HL-60 (cell line): ENCODE data around the gene TEX29.

ENCODE experiments used
- DNase-seq, 2 experiments: peaks; one replicate each; pipeline ENCODE4 v3.0.0-alpha.2; 2010 to 2020; ENCODE audit warnings: low read depth in 1 of 2, low spot score in 1 of 2
- H3K27ac ChIP-seq: fragments of 250-450 bp; sonication (Bioruptor Pico); replicated peaks from 2 replicates; pipeline ENCODE4 v1.5.1; 2020; ENCODE audit warnings: mild to moderate bottlenecking, moderate library complexity
- H3K27me3 ChIP-seq: fragments of 250-450 bp; sonication (Bioruptor Pico); 2 replicates; pipeline ENCODE4 v1.5.1; 2021; ENCODE audit warnings: mild to moderate bottlenecking, moderate library complexity; ENCODE audit not compliant: insufficient read depth, poor library complexity, severe bottlenecking
- H3K4me3 ChIP-seq: replicated peaks from 2 replicates; pipeline ENCODE4 v1.5.1; 2011; ENCODE audit warnings: mild to moderate bottlenecking, control low read depth, low read length; ENCODE audit not compliant: insufficient read depth
- GABPA ChIP-seq: IDR thresholded peaks from 2 replicates; pipeline ENCODE4 v1.6.1; 2012; ENCODE audit warnings: low read depth
- POLR2AphosphoS5 ChIP-seq: IDR thresholded peaks from 2 replicates; pipeline ENCODE4 v1.6.1; 2012; ENCODE audit warnings: low read depth
- SPI1 ChIP-seq: IDR thresholded peaks from 2 replicates; pipeline ENCODE4 v1.6.1; 2012; ENCODE audit warnings: low read depth, mild to moderate bottlenecking, borderline replicate concordance
- TF ChIP-seq, protein P1 (sequence below): IDR thresholded peaks from 2 replicates; pipeline ENCODE4 v1.6.1; 2012; ENCODE audit warnings: low read depth; ENCODE audit not compliant: insufficient replicate concordance
- TF ChIP-seq, protein P2 (sequence below): IDR thresholded peaks from one replicate; pipeline ENCODE4 v1.5.1; 2011; ENCODE audit warnings: low read length, control low read depth, inconsistent platforms; ENCODE audit not compliant: insufficient read depth

Gene TEX29

DNA sequence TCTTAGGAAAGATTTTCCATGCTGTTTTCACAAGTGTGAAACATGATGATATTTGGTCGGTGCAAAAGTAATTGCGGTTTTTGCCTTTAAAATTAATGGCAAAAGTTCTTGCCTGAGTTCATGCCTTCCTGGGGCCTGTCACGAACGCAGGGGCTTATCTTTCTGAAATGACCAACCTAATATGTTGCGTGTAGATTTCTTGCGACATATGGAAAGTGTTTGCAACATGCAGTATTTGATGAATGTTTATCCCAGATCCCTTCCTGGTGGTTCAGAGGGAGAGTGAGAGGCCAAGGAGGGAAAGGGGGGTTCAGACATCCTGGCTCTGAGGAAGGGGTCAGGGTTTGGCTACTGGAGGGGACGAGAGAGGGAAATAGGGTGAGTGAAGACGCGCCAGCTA is 72.0 kb downstream of the TEX29 start:
- TF ChIP-seq, protein P1, sequence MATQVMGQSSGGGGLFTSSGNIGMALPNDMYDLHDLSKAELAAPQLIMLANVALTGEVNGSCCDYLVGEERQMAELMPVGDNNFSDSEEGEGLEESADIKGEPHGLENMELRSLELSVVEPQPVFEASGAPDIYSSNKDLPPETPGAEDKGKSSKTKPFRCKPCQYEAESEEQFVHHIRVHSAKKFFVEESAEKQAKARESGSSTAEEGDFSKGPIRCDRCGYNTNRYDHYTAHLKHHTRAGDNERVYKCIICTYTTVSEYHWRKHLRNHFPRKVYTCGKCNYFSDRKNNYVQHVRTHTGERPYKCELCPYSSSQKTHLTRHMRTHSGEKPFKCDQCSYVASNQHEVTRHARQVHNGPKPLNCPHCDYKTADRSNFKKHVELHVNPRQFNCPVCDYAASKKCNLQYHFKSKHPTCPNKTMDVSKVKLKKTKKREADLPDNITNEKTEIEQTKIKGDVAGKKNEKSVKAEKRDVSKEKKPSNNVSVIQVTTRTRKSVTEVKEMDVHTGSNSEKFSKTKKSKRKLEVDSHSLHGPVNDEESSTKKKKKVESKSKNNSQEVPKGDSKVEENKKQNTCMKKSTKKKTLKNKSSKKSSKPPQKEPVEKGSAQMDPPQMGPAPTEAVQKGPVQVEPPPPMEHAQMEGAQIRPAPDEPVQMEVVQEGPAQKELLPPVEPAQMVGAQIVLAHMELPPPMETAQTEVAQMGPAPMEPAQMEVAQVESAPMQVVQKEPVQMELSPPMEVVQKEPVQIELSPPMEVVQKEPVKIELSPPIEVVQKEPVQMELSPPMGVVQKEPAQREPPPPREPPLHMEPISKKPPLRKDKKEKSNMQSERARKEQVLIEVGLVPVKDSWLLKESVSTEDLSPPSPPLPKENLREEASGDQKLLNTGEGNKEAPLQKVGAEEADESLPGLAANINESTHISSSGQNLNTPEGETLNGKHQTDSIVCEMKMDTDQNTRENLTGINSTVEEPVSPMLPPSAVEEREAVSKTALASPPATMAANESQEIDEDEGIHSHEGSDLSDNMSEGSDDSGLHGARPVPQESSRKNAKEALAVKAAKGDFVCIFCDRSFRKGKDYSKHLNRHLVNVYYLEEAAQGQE, result no peak
- TF ChIP-seq, protein P2, sequence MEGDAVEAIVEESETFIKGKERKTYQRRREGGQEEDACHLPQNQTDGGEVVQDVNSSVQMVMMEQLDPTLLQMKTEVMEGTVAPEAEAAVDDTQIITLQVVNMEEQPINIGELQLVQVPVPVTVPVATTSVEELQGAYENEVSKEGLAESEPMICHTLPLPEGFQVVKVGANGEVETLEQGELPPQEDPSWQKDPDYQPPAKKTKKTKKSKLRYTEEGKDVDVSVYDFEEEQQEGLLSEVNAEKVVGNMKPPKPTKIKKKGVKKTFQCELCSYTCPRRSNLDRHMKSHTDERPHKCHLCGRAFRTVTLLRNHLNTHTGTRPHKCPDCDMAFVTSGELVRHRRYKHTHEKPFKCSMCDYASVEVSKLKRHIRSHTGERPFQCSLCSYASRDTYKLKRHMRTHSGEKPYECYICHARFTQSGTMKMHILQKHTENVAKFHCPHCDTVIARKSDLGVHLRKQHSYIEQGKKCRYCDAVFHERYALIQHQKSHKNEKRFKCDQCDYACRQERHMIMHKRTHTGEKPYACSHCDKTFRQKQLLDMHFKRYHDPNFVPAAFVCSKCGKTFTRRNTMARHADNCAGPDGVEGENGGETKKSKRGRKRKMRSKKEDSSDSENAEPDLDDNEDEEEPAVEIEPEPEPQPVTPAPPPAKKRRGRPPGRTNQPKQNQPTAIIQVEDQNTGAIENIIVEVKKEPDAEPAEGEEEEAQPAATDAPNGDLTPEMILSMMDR, result no peak
- TF ChIP-seq GABPA (no peak), POLR2AphosphoS5 (no peak), SPI1 (no peak)
- Histone ChIP-seq H3K27ac (no peak overlapping the region), H3K27me3 (no peaks in the 10 kb centered on the region), H3K4me3 (no peak overlapping the region)
- DNase-seq, result no peak

DNA sequence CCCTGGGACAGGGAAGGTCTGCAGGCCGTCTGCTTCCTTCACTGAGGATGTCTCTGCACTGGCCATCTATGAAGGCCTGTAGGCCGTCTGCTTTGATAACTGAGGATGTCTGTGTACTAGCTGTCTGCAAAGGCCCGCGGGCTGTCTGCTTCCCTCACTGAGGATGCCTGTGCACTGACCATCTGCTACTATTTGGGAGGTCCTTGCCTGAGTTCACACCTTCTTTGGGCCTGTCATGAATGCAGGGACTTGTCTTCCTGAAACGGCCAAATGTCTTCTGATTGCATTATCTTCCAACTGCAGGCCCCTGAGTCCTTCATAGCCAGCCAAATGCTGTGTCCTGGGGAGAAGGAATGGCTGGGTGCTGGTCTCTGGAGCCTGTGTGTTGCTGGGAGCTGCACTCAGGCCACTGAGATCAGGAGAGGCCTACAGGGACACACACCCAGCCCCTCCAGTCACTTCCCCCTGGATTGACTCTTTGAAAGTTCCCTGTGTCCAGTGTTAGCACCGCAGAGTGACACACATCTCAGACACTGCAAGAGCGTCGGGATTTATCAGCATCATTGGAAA is 72.9 kb downstream of the TEX29 start:
- no peak for DNase-seq
- Histone ChIP-seq H3K27ac (no peak overlapping the region), H3K27me3 (no peaks in the 10 kb centered on the region), H3K4me3 (no peak overlapping the region)
- no peak for TF ChIP-seq GABPA
- TF ChIP-seq, protein P1, result no peak
- TF ChIP-seq, protein P2, result no peak
- TF ChIP-seq POLR2AphosphoS5, result no peak
- TF ChIP-seq SPI1, result no peak
